ENCODE data around the gene HOXD4.

Gene HOXD4

DNA sequence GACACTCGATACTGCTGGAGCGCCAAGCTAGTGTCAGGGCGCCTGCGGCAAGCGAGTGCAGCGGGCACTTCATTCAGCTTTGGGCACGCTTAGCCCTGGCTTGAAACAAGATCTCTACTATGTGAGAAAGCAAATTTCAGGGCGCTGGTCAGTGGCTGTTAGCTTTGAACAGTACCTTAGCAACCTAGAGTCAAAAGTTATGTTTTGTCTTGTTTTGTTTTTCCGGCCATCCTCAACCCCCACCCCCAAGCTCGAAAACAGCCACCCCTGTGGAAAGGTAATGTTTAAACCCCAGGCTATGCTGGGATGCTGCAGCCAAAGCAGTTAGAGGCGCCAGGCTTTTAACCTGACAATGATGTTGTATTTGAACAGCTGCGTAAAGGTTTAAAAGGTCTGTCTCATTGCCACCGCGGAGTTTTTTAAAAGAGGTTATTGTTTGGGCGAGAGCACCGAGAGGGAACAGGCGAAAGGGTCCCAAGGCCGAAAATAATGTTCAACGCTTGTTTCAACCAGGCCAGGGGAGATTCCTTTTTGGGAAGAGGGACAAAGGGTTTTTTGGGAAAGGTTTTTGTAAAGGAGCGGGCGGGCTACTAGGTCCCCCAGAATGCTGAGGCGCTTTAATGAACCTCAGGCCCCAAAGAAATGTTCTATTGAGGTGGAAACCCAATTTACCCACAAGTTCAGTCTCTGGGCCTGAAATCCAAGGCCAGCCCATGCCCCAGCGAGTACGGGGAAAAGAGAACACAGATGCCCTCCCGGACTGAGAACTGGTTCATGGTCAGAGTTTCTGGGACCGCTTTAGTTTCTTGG lies 37.0 kb upstream of the HOXD4 start:
- peak; percentile 77 for DNase-seq

DNA sequence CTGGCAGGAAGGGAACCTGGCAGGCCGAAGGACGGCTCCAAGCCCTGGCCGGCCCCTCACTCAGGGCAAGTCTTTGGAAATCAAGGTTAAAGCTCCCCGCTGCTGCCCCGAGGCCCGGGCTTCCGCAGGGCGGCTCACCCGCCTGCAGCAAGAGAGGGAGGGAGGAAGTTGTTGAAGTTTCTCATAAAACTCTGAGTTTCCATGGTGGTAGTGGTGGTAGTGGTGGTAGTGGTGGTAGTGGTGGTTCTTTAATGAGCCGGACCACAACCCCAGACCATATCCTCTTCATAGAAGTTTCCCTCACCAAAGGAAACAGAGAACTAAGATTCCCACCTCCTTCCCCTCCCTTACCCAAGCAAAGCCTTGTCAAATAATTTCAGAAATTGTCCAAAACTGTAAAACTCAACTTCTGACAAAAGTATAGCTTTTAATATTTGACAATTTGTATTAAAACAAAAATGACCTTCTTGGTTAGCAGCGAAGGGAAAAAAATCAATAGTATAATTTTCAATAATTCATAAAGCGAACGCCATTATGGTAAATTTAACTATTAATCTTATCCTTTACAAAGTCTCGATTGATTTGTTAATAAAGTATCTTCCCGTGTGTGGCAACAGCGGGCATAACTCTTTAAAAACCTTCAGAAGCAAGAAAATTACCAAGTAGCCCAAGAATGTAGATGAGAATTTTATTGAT lies 36.3 kb upstream of the HOXD4 start:
- no peak for DNase-seq

DNA sequence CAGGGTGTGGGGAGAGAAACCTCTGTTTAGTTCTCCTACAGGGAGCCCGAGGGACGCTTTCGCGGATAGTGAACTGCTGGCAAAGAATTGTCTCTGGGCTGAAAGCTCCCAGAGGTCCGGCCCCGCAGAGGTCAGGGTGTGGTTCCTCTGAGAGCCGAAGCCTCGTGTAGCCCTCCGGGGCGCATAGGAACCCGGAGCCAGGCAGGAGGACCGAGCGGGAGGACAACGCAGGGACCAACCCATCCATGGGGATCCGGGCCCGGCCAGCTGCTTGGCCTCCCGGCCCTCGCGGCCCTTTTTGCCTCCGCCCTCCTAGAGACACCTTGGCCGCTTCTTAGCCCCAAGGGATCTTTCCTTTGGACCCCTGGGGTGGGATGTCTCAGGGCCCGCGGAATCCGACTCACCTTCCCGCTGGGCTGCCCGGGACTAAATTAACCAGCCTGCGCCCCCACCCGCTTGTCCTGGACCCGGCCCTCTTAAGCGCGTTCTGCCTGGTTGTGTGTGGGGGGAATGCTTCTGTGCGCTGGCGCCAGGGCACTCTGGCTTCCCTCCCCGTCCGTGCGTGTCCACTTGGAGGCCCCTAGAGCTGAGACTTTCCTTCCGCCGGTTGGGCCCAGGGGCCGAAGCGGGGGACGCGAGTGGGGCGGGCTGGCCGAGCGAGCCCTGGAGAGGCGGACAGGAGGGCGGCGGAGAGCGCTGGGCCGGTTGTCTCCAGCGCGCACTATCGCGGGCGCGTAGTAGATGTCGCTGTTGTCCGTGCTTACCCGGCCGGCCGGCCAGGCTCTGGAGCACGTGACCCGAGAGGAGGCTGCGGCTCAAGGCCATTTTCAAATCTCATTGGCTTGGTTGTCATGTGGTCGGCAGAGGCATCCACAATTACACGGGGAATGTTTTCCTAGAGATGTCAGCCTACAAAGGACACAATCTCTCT lies 35.2 kb upstream of the HOXD4 start, which contains the start of gene HOXD10:
Gene HOXD10 (plus strand): TSS at position 896 of the 931 bp plus-strand sequence. CDS start 56 bp downstream, outside the sequence.
- no peak for DNase-seq

DNA sequence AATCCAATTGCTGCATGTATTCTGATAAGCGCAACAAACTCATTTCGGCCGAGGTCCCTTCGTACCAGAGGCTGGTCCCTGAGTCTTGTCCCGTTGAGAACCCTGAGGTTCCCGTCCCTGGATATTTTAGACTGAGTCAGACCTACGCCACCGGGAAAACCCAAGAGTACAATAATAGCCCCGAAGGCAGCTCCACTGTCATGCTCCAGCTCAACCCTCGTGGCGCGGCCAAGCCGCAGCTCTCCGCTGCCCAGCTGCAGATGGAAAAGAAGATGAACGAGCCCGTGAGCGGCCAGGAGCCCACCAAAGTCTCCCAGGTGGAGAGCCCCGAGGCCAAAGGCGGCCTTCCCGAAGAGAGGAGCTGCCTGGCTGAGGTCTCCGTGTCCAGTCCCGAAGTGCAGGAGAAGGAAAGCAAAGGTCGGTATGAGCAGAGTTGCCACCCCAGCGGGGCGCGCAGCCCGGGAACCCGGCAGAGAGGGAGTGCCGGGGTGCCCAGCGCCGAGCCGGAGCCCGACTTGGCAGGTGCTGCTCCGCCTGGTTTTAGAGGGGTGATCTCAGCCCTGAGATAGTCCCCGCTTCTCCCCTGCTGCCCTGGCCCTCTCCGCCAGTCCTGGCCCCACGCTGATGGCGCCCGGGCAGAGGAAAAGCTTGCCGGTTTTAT lies 34.1 kb upstream of the HOXD4 start:
- DNase-seq = no peak

DNA sequence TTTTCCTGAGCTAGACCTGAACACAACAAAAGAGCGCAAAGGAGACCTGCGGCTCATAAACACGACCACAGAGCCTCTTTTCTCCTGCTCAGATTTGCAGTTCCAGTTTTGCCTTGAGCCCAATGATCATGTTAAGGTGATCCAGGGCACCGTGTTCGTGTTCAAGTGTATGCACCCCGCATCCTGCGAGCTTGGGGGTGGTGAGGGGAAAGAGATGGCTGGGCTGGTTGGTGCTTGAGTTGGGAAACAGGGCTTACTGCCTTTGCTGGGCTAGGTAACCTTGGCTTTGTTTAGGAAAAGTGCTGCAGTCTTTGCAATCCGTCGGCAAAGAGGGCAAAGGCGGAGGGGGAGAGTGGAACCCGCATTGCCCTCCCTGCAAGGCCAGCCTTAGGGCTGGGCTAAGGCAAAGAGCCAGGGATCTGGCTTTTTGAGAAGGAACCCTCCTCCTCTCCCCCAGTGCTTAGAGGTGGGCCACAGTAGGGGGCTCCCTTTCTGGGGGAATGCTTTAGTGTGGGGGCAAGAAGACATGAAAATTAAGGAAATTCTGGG lies 33.5 kb upstream of the HOXD4 start:
- no peak for DNase-seq

DNA sequence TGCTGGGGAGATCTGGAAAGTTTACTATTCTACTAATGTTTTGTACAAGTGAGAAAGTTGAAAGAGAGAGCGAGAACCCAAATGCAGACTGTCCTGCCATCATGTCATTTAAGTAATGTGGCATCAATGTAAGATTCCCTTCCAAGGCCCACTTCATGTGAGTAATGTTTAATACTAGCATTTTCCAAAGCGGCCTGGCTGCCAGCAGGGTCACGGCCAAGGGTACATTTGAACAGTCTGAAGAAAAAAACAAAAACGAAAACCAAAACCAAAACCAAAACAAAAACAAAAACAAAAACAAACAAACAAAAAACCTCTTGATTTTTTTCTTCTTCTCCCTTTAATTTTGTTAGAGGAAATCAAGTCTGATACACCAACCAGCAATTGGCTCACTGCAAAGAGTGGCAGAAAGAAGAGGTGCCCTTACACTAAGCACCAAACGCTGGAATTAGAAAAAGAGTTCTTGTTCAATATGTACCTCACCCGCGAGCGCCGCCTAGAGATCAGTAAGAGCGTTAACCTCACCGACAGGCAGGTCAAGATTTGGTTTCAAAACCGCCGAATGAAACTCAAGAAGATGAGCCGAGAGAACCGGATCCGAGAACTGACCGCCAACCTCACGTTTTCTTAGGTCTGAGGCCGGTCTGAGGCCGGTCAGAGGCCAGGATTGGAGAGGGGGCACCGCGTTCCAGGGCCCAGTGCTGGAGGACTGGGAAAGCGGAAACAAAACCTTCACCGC lies 32.6 kb upstream of the HOXD4 start:
- DNase-seq = no peak

DNA sequence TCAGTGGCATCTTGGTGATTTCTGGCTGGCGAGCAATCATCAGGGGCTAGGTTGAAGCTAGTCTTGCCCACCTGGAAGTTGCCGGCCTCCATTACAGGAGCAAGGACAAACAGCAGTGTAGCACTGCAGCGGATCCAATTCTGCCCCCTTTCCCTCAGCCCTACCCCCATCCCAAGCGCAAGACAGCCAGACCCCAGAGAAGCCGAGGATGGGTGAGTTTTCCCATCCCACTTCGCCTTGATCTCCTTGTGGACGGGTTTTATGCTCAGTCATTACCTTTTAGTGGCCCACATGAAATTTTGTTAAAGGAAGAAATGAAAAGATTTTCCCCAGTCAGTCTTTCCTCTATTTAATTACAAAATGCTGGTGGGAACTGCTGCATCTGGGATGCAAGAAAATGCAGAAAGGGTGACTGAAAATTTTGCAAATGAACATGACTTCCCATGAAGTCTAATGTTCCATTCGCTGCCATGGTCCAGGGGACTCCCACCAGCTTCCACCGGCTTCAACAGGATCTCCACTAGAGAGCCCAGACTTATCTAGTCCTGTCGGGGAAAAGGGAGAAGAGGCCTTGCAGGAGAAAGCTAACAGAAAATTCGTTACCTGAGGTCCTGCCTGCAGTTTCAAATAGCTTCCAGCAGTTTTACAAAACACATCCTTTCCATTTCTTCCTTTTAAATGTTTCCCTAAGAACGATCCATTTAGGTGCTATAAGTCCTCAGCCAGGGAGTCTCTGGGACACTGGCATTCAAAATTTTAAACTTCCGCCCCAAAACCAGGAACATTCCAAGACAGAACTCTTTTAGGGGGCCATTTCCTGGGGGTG lies 30.8 kb upstream of the HOXD4 start:
- no peak for DNase-seq

DNA sequence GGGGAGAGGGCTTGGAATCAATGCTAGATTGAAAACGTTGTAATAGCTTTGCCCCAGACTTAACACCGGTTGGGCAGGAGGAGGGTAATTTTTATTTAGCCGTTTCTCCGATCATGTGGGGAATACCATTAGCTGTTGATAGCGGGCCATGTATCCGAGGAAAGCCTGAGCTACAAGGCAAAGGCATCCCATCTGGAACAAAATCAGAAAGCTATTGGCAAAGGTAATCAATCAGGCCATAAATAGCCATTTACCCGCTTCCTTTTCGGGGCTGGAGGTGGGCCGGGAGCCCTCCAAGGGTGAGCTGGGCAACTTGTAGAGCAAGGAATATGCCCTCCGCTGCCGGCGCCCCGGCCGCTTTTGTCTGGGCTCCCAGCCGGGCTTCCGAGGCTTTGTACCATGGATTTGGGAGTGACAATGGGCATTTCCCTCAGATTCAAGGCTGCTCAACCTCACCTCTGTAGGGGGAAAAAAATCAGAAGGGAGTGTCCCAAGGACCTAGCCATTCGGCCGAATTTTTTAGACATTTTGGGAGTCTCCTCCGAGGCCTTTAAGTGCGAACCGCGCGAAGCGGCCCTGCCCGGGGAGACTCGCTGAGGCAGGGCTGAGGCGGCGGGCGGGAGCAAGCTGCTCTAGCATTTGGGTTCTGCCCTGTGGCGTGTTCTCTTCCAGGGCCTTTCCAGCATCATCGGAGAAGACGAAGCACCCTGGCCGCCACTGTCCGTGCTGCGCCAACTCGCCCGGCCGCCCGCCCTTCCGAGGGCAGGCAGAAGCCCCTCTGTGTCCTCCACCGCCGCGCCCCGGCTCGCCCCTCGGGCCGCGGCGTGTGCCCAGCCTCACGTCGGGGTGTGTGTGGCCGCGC lies 29.9 kb upstream of the HOXD4 start:
- no peak for DNase-seq

DNA sequence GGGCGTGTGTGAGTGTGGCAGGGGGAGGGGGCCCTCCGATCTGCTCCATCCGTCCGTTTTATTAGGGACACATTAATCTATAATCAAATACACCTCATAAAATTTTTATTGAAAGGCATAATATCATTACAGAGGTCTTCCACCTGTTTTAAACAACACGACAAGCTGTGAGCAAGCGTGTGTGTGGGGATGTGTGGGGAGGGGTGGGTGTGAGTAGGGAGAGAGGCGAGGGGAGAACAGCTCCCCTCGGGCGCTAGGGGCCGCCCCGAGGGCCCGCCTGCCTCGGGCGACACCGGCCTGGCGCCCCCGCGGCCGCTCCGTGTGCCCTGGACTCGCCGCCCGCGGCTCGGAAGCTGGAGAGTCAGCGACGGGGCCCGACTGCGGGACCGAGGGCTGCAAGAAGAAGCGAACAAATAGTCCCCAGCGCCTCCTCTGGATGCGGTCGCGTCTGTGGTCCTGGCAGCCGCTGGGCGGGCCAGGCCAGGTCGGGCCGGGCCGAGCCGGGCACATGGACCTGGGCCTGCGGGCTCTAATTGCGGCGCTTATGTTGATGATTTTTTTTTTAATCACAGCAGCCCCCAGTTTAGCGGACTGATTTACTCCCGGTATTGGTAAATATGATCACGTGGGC lies 29.2 kb upstream of the HOXD4 start:
- no peak for DNase-seq

DNA sequence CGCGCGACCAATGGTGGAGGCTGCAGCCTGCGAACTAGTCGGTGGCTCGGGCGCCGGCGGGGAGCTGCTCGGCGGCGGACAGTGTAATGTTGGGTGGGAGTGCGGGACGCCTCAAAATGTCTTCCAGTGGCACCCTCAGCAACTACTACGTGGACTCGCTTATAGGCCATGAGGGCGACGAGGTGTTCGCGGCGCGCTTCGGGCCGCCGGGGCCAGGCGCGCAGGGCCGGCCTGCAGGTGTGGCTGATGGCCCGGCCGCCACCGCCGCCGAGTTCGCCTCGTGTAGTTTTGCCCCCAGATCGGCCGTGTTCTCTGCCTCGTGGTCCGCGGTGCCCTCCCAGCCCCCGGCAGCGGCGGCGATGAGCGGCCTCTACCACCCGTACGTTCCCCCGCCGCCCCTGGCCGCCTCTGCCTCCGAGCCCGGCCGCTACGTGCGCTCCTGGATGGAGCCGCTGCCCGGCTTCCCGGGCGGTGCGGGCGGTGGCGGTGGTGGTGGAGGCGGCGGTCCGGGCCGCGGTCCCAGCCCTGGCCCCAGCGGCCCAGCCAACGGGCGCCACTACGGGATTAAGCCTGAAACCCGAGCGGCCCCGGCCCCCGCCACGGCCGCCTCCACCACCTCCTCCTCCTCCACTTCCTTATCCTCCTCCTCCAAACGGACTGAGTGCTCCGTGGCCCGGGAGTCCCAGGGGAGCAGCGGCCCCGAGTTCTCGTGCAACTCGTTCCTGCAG lies 28.5 kb upstream of the HOXD4 start, which contains the start of gene HOXD9:
Gene HOXD9 (plus strand): TSS at position 37 of the 728 bp plus-strand sequence. CDS start 50 bp downstream, at position 87.
- no peak for DNase-seq

DNA sequence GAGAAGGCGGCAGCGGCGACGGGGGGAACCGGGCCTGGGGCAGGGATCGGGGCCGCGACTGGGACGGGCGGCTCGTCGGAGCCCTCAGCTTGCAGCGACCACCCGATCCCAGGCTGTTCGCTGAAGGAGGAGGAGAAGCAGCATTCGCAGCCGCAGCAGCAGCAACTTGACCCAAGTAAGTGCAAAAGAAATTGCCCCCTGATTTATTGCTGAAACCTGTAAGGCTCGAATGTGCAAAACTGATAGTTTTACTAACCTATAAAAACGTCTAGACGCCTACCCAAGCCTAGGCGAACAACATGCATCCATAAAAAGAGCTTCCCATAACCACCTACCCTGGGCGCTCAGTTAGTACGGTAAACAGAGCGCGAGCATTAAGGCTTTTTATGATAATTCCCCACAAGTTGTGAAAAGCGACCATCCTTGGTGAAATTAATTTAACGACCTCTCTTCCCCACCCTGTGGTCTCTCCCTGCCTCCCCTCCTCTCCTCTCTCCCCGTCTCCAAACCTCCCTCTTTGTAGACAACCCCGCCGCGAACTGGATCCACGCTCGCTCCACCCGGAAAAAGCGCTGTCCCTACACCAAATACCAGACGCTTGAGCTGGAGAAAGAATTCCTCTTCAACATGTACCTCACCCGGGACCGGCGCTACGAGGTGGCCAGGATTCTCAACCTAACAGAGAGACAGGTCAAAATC lies 27.8 kb upstream of the HOXD4 start:
- DNase-seq = no peak

DNA sequence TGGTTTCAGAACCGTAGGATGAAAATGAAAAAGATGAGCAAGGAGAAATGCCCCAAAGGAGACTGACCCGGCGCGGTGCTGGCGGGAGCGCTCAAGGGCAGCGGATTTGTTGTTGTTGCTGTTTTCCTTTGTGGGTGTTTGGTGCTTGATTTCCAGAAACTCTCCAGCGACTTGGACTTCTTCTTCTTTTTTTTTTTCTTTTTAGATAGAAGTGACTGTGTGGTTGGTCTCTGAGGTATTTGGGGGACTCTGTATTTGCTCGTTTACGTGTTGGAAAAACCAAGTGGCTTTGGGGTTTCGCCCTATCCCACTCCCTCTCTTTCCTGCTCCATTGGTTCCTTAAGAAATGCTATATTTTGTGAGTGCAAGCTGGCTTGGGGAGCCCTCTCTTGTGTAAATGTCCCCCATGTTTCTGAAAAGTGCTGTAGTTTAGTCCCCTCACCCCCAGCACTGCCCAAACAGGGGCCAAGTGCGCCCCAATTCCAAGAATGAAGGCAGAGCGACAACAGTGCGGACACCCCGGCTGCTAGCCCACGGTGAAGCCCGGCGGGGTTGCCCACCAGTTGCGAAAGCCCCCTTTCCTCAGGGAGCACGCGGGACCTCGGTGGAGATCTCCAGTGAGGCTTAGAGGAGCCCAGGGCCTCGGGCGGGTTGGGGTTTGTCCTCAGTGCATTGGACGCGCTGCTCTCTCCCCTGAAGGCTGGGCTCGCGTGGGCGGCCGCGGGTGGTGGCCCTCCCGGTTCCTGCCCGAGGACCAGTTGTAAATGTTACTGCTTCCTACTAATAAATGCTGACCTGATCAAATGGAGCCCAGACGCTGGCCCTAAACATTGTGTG lies 27.0 kb upstream of the HOXD4 start:
- no peak for DNase-seq

DNA sequence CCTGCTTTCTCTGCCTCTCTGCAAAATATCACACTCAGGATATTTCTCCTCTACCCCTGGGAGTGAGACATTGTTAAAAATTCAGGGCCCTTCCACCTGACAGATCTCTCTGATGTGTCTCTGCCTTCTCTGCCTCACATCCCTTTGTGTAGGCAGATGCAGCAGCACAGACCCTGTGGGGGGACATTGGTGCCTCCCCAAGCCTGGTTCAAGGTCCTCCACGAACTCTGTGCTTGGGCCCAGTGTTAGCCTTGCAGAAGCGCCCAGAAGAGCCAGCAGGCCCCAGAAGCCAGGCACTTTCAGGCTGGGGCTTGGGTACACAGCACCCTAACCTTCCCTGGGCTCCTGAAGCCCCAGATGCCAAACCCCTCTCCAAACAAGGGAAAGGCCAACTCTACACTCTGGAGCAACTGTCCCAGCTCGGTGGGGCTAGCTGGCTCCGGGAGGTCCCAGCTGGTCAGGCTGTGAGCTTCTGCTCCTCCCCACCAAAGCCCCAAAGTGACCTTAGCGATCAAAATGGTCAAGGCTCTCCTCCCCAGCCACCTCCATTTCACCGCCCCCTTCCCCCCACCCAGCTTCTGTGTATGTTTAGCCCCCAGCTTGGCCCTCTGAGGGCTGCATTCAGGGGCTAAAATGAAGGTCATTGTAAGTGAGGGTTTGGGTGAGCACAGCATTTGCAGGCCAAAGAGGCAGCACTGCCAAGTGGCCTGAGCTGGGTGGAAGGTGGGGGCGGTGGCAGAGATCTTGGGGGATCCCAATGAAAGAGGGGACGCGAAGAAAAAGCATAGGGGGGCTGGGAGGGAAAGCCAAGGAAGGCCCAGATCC lies 26.2 kb upstream of the HOXD4 start:
- DNase-seq = no peak

DNA sequence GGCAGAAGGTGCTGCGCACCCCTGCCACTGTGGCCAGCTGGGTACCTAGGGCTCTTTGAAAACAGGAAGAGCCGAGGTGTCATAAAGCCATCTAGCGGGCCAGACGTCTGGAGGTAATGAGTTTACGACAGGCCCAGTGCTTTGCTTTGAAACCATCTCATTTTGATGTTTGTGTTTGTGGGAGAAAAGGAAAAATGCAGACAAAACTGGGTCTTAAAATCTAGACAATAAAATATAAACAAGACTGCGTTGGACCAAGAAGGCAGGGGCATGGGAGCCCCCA lies 25.6 kb upstream of the HOXD4 start:
- DNase-seq = no peak

DNA sequence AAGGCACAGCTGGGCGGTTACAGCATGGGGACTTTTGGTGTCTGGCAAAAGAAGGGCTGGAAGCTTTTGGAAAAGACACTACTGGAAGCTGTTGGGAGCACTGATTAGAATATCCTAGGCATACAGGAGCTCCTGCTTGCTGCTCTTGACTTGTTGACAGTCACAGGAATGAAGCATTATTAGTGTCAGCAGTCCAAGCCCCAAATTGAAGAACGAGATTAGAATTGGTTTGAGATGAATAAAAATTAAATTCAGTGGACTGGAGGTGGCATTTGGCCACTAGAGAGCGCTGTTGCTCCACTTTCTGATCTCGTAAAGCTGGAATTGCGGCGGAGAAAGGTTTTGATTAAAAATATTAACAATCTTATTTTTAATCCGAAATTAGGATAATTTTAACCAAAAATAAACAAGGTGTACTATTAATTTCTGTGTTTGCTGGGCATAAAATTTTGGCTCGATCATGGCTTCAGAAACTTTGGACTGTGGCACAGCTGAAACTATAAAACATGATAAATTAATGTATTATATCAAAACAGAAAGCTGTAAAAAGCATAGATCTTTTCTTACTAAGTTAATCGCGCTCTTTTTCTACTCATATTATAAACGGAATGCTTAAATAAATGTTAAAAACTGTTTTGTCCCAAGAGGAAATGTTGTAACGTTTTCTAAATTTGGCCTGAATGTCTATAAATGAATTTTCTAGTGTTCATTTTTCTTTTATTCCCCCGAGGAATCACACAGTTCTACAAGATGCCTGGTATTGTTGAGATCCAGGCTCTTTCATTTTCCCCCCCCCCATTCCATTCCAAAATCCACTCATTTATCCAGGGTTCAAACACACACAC lies 24.2 kb upstream of the HOXD4 start:
- DNase-seq = peak; percentile 14

Measured in NCI-H2081 treated with DMSO at 0.1 percent for 48 hours (cell line).